Astrocyte of the spinal cord (primary cell): ENCODE data around the gene NAA40.

Source experiments
- DNase-seq: peaks from one replicate; pipeline ENCODE4 v3.0.0; 2011; ENCODE audit warnings: low read depth, low spot score
- H3K4me3 ChIP-seq: 2 replicates; pipeline ENCODE4 v1.5.1; 2011; ENCODE audit warnings: low read depth, mild to moderate bottlenecking, low read length, moderate library complexity
- CTCF ChIP-seq: IDR thresholded peaks from 2 replicates; pipeline ENCODE4 v1.5.1; 2012; ENCODE audit warnings: low read depth, mild to moderate bottlenecking, low read length, inconsistent platforms
- in situ Hi-C: cut with HindIII; loops from 2 replicates; pipeline ENCODE4 v1.10.0; 2017; ENCODE audit warnings: low sequenced_read_pairs

Gene NAA40

GRCh38 chr11:63938479-63939396, at the start of gene NAA40:
TSS of gene NAA40 (plus strand) at chr11:63939002. CDS start at chr11:63939097, 95 bp downstream.
- DNase-seq = peak; percentile 96
- peak within 1 kb of the TSS; percentile 78 for H3K4me3 ChIP-seq
- no peak for TF ChIP-seq CTCF
- in situ Hi-C loops = no loop called here

- no peak for TF ChIP-seq CTCF
- no peak for DNase-seq
- H3K4me3 ChIP-seq = no peak overlapping the region
- in situ Hi-C loops = no loop called here
Observed at GRCh38 chr11:63889344-63889743, 49.5 kb upstream of the NAA40 start.

GRCh38 chr11:63890368-63890767, 48.4 kb upstream of the NAA40 start:
- no peak overlapping the region for H3K4me3 ChIP-seq
- no peak for TF ChIP-seq CTCF
- no peak for DNase-seq
- in situ Hi-C loops = loop anchor here (10.0 kb wide), 1 partner anchor 56 kb away; the partner anchor contains the start of gene MARK2

- in situ Hi-C loops = loop anchor here (10.0 kb wide), 1 partner anchor 57 kb away; the partner anchor contains the start of gene MARK2
- peak; percentile 49 for DNase-seq
- no peak for TF ChIP-seq CTCF
- no peak overlapping the region for H3K4me3 ChIP-seq
Observed at GRCh38 chr11:63892228-63892627, 46.6 kb upstream of the NAA40 start.

- no peak overlapping the region for H3K4me3 ChIP-seq
- in situ Hi-C loops = loop anchor here (10.0 kb wide), 1 partner anchor 59 kb away; the partner anchor contains the start of gene MARK2
- DNase-seq = no peak
- TF ChIP-seq CTCF = no peak
Observed at GRCh38 chr11:63893355-63893754, 45.4 kb upstream of the NAA40 start.

GRCh38 chr11:63896071-63896470, 42.7 kb upstream of the NAA40 start:
- no peak for TF ChIP-seq CTCF
- DNase-seq = no peak
- no peak overlapping the region for H3K4me3 ChIP-seq
- in situ Hi-C loops = loop anchor here (10.0 kb wide), 1 partner anchor 61 kb away; the partner anchor contains the start of gene MARK2
